Loucy (cell line): ENCODE measurements around the gene SLCO4C1.
"Not testable (repeated sequence)": the region's sequence is repeated elsewhere in the genome, so short reads cannot be mapped to it uniquely, and the experiment has no call there.

Source experiments
- H2AFZ ChIP-seq: fragments of 200-600 bp; sonication (generic); 2 replicates; pipeline ENCODE4 v1.6.0; 2016; ENCODE audit warnings: antibody characterized with exemption, mild to moderate bottlenecking, low read length, moderate library complexity
- H3F3A ChIP-seq: fragments of 200-600 bp; 2 replicates; pipeline ENCODE4 v1.6.0; 2016; ENCODE audit warnings: antibody characterized with exemption, low read depth, mild to moderate bottlenecking
- H3K27me3 ChIP-seq: fragments of 200-600 bp; sonication (generic); 2 replicates; pipeline ENCODE4 v1.6.1; 2014; ENCODE audit warnings: low read length, mild to moderate bottlenecking; ENCODE audit not compliant: insufficient read depth, poor library complexity, severe bottlenecking
- H3K36me3 ChIP-seq: fragments of 200-600 bp; sonication (generic); 2 replicates; pipeline ENCODE4 v1.6.1; 2016; ENCODE audit warnings: low read length; ENCODE audit not compliant: insufficient read depth
- H3K4me1 ChIP-seq: fragments of 200-600 bp; sonication (generic); 2 replicates; pipeline ENCODE4 v1.5.1; 2014; ENCODE audit warnings: low read length, mild to moderate bottlenecking; ENCODE audit not compliant: insufficient read depth, poor library complexity, severe bottlenecking
- H3K4me2 ChIP-seq: fragments of 200-600 bp; sonication (generic); 2 replicates; pipeline ENCODE4 v1.6.0; 2014; ENCODE audit warnings: antibody characterized with exemption, low read length, low read depth, mild to moderate bottlenecking; ENCODE audit not compliant: poor library complexity, severe bottlenecking
- H3K4me3 ChIP-seq: fragments of 200-600 bp; sonication (generic); 2 replicates; pipeline ENCODE4 v1.5.1; 2014; ENCODE audit warnings: low read length, mild to moderate bottlenecking, mixed read lengths; ENCODE audit not compliant: poor library complexity, severe bottlenecking
- H3K79me2 ChIP-seq: fragments of 200-600 bp; sonication (generic); 2 replicates; pipeline ENCODE4 v1.6.1; 2014; ENCODE audit warnings: low read length; ENCODE audit not compliant: insufficient read depth
- H3K9ac ChIP-seq: fragments of 200-600 bp; sonication (generic); 2 replicates; pipeline ENCODE4 v1.6.0; 2014; ENCODE audit warnings: mild to moderate bottlenecking, low read depth, low read length, moderate library complexity; ENCODE audit not compliant: poor library complexity, severe bottlenecking
- H3K9me2 ChIP-seq: fragments of 200-600 bp; sonication (generic); replicated peaks from 2 replicates; pipeline ENCODE4 v1.6.1; 2016; ENCODE audit warnings: low read depth, low read length, mixed read lengths
- H3K9me3 ChIP-seq: fragments of 200-600 bp; sonication (generic); 2 replicates; pipeline ENCODE4 v1.6.1; 2014; ENCODE audit warnings: mild to moderate bottlenecking, antibody characterized with exemption, low read length, low read depth; ENCODE audit not compliant: insufficient read depth
- H4K20me1 ChIP-seq: fragments of 200-600 bp; sonication (generic); 2 replicates; pipeline ENCODE4 v1.6.0; 2014; ENCODE audit warnings: antibody characterized with exemption, low read length, mild to moderate bottlenecking; ENCODE audit not compliant: insufficient read depth, poor library complexity, severe bottlenecking
- EZH2phosphoT487 ChIP-seq: fragments of 200-600 bp; IDR thresholded peaks from 2 replicates; pipeline ENCODE4 v1.6.1; 2018; ENCODE audit warnings: antibody characterized with exemption, mild to moderate bottlenecking, moderate library complexity, borderline replicate concordance
- TF ChIP-seq, protein P1 (sequence below): fragments of 200-600 bp; sonication (generic); conservative IDR thresholded peaks from 2 replicates; pipeline ENCODE4 v1.5.1; 2014; ENCODE audit warnings: mild to moderate bottlenecking, antibody characterized with exemption, low read length

SLCO4C1 gene

GRCh38 chr5:102296178-102296817, at the start of gene SLCO4C1:
SLCO4C1 (minus strand) TSS chr5:102296284; CDS start chr5:102296262, 22 bp downstream.
- Histone ChIP-seq H3F3A (no peaks in the 10 kb centered on the region), H3K36me3 (no peaks in the 10 kb centered on the region), H3K4me1 (no peaks in the 10 kb centered on the region), H3K9me3 (no peaks in the 10 kb centered on the region), H3K9ac (no peak within 1 kb of the TSS), H3K4me3 (no peak within 1 kb of the TSS), H3K4me2 (no peak within 1 kb of the TSS), H2AFZ (no peak within 1 kb of the TSS), H3K27me3 (no peaks in the 10 kb centered on the region), H4K20me1 (no peaks in the 10 kb centered on the region), H3K9me2 (no peaks in the 10 kb centered on the region), H3K79me2 (no peaks in the 10 kb centered on the region)
- TF ChIP-seq, protein P1, sequence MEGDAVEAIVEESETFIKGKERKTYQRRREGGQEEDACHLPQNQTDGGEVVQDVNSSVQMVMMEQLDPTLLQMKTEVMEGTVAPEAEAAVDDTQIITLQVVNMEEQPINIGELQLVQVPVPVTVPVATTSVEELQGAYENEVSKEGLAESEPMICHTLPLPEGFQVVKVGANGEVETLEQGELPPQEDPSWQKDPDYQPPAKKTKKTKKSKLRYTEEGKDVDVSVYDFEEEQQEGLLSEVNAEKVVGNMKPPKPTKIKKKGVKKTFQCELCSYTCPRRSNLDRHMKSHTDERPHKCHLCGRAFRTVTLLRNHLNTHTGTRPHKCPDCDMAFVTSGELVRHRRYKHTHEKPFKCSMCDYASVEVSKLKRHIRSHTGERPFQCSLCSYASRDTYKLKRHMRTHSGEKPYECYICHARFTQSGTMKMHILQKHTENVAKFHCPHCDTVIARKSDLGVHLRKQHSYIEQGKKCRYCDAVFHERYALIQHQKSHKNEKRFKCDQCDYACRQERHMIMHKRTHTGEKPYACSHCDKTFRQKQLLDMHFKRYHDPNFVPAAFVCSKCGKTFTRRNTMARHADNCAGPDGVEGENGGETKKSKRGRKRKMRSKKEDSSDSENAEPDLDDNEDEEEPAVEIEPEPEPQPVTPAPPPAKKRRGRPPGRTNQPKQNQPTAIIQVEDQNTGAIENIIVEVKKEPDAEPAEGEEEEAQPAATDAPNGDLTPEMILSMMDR: no peak
- TF ChIP-seq EZH2phosphoT487: no peak

DNA sequence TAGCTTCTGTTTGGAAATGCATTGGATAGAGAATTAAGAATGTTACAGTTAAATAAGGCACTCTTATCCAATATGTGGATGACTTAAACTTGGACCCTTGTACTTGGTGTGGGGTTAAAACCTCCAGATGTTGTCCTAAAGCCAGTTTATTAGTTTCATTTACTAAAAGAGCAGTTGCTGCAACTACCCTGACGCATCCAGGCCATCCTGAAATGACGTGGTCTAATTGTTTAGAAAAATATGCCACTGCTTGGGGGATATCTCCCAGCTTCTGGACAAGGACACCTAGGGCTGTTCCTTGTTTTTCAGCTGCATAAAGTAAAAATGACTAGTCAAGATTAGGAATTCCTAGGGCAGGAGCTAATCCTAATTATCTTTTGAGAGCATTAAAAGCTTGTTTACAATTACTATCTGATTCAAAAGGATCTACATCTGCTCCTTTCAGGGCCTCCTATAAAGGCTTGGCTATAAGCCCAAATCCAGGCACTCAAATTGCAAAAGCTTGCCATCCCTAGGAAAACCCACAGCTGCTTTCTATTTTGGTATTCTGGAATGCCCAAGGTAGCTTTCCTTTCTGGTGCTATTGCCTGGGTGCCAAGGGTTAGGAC, 45.7 kb upstream of the SLCO4C1 start:
- Histone ChIP-seq H3K4me3 (no peak overlapping the region), H3K27me3 (no peaks in the 10 kb centered on the region), H3K9me3 (no peaks in the 10 kb centered on the region), H3K79me2 (no peaks in the 10 kb centered on the region), H3K36me3 (no peaks in the 10 kb centered on the region), H3F3A (no peaks in the 10 kb centered on the region), H3K4me1 (no peaks in the 10 kb centered on the region), H4K20me1 (no peaks in the 10 kb centered on the region), H3K9ac (no peak overlapping the region), H3K4me2 (no peak overlapping the region), H3K9me2 (no peaks in the 10 kb centered on the region), H2AFZ (no peak overlapping the region)
- TF ChIP-seq, protein P1: no peak
- no peak for TF ChIP-seq EZH2phosphoT487

GRCh38 chr5:102324714-102325113, 28.6 kb upstream of the SLCO4C1 start:
- Histone ChIP-seq H4K20me1 (no peaks in the 10 kb centered on the region), H3F3A (no peaks in the 10 kb centered on the region), H3K79me2 (no peaks in the 10 kb centered on the region), H3K27me3 (no peaks in the 10 kb centered on the region), H3K4me1 (no peaks in the 10 kb centered on the region), H3K9ac (no peak overlapping the region), H2AFZ (no peak overlapping the region), H3K9me3 (no peaks in the 10 kb centered on the region), H3K36me3 (no peaks in the 10 kb centered on the region), H3K4me3 (no peak overlapping the region), H3K9me2 (no peaks in the 10 kb centered on the region), H3K4me2 (no peak overlapping the region)
- TF ChIP-seq, protein P1: no peak
- no peak for TF ChIP-seq EZH2phosphoT487

DNA sequence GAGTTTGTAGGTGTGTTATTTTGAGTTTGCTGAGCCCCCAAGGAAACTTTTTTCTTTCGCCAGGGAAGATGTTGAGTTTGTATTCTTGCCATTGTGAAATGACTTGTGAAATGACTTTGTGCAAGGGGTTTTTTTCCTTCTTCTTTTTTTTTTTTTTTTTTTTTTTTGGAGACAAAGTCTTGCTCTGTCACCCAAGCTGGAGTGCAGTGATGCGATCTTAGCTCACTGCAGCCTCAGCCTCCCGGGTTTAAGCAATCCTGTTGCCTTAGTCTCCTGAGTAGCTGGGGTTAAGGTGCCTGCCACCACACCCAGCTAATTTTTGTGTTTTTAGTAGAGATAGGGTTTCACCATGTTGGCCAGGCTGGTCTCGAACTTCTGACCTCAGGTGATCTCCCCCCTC, 22.7 kb upstream of the SLCO4C1 start:
- not testable (repeated sequence) for H3K79me2 ChIP-seq, H3K4me2 ChIP-seq, H4K20me1 ChIP-seq, H3F3A ChIP-seq, H3K9me3 ChIP-seq, H3K4me3 ChIP-seq, H2AFZ ChIP-seq, H3K36me3 ChIP-seq, H3K9ac ChIP-seq, H3K27me3 ChIP-seq, H3K9me2 ChIP-seq
- H3K4me1 ChIP-seq: peaks cover 11% of the 10 kb centered on the region
